Fibroblast of skin of right quadriceps (primary cell): Measurements from ENCODE around the gene RASSF4.

Source experiments
- DNase-seq: peaks from one replicate; pipeline ENCODE4 v3.0.0-alpha.2; 2013

Gene RASSF4

DNA sequence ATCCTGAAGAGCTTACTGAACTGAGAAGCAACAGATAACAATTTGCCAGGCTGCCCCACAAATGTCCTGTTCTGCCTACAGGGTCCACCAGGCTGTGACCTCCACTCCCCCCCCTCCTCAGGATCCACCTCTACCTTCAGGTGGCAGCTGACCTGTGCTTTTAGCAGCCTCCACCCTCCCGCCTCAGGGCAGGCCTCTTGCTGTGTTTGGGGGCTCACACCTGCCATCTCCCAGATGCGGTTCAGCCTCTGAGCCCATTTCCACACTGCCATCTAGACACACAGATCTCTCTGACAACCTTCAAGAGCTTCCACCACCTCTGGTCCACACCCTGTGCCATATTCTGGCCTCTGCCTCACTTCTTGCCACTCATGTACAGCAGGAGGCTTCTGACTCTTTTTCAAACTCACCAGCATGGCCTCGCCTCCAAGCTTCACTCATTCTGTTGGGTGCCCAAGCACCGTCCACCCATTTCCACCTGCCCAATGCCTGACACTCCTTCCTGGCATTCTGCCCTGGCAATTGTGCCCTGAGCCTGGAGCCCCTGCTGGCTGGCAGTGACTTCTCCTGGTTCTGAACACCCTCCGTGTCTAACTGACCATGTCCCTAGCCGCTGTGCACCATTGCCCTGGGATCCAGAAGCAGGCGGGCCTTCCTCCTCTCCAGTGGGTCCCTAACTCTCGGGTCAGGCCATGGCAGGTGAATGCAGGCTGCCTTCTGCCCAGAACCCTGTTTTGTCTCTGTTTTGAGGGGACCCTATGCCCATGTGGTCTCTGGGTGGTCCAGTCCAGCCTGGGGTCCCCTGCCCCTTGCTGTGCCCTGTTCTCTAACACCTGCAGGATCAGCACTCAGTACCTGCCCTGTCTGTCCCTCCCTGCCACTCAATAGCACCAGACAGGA lies 30.0 kb upstream of the RASSF4 start:
- DNase-seq: no peak

DNA sequence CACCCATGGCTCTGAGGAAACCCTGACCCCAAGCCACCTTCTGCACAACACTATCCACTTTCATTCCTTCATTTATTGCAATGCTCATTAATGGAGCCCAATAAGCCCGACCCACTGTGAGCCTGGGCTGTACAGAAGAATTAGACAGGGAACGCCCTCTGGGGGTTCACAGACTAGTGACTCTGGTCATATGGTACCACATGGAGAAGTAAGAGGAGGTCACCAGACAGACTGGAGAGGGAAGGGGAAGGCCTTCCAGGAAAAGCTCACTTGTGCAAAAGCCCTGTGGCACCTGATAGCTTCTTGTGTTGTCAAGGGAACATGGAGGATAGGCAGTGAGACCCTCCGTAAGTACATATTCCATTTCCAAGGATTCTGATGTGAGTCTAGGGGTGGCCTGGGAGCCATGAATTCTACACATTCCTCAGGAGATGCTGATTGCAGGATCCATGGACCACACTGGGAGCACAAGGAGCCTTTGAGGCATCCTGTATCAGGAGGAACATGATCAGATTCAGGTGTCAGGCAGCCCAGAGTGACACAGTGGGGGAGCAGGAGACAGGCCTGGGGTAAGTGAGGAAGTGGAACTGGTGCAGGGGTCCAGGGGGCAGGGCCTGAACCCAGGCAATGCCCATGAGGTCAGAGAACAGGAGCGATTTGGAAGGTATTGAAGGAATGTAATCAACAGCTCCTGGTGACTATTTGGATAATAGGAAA lies 28.5 kb upstream of the RASSF4 start:
- no peak for DNase-seq

DNA sequence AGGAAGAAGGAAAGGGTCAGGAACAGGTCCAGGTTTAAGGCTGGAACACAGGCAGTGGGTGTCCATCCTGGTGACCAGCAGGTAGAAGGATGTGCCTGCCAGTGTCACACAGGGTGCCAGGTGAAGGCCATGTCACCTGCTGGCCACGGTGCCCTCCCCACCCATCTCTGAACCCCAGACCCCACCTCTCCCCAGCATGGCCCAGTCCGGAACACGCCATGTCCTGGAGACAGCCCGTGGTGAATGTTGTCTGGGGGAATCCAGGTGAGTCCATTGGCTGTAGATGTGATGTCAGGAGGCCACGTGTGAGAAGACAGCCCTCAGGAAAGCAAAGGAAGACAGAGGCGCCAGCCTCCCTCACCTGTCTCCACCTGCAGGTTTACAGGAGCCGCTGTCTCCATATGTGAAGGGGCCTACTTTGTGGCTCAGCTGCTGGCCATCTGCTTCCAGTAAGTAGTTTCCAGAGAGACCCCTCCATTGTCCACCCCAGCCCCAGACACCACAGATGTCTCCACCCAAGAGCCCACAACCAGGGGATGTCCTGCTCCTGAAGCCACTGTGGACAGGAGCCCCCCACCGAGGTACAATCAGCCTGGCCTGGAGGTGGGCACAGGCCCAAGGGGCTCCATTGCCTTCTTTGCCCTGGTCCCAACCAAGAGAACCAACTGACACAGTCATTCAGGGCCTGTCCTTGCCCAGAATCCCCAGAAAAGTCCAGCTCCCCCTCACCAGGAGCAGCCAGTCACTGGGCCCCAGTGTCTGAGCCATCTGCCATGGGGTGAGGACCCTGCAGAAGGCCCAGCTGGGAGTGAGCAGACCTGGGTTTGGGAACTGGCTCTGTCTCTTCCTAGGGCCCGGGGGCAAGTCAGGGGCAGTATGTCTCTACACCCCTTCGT lies 27.7 kb upstream of the RASSF4 start:
- DNase-seq: no peak

DNA sequence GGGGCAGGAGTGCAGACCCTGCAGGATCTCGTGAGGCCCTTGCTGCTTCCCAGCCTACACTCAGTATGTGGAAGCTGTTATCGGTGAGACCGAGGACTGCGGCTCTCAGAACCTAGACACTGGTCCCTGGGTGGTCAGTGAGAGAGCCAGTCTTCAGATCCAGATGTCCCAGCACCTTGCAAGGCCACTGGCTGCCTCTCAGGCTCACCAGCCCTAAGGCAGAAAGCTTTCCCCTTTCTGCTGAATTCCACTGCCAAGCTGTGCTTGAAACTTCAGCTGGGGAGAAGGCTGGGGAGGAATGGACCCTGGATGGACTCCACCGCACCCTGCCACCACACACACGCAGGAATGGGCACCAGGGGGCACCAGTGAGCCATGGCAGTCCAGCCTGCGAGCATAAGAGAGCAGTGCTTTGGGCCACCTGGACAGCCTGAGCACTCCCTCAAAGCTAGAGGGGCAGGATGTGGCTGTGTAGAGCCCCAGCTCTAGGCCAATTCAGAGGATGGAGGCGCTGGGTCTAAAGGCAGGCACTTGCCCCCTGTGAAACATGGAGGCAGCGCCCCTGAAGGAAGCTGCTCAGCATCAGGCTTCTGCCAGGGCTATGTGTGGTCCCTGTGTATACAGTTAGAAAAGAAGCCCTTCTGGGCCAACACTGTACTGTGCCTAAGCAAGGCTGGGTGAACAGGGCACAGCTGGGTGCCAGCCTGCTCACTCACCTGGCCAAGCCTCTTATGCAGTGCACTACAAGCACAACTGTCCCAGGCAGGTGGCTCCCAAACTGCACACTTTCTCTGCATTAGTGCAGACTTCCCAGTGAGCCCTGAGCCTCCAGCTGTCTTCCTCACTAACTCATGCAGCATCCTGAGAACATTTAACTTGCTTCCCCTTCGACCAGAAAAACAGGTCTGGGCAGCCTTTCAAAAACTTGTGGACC lies 26.8 kb upstream of the RASSF4 start:
- DNase-seq: peak; percentile 66

DNA sequence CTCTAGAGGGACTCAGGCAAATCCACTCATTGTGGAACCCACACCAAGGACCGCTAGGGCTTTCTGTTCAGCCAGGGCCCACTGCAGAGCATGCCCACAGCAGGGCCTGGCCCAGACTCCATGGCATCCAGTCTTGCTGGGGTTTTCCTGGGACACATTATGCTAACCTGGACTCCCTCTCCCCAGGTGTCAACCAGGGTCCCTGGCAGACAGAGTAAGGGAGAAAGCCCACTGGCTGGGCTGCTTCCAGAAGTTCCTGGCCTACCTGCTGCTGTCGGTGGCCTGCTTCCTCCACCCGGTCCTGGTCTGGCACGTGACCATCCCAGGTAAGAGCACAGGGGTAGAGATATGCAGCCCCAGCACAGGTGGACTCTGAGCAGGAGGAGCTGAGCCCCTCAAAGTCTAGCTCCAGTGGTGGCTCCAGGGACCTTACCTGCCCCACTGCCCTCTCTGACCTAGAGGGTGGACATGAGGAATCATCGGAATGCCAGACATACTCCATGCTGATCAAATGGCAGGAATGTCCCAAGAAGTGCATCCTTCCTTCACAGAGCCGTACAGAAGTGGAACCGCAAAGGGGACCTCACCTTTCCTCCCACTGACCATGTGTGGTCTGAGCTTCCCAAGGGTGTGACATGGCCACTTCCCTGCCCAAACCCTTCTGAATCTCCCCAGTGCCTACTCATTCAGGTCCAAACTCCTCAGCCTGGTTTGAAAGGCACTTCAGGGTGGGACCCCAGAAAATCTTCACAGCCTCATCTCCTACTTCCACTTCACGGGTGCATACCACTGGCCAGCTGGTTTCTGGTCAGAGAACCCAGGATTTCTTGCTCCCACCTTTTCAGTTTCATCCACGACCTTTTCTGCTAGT lies 25.9 kb upstream of the RASSF4 start:
- DNase-seq: no peak

DNA sequence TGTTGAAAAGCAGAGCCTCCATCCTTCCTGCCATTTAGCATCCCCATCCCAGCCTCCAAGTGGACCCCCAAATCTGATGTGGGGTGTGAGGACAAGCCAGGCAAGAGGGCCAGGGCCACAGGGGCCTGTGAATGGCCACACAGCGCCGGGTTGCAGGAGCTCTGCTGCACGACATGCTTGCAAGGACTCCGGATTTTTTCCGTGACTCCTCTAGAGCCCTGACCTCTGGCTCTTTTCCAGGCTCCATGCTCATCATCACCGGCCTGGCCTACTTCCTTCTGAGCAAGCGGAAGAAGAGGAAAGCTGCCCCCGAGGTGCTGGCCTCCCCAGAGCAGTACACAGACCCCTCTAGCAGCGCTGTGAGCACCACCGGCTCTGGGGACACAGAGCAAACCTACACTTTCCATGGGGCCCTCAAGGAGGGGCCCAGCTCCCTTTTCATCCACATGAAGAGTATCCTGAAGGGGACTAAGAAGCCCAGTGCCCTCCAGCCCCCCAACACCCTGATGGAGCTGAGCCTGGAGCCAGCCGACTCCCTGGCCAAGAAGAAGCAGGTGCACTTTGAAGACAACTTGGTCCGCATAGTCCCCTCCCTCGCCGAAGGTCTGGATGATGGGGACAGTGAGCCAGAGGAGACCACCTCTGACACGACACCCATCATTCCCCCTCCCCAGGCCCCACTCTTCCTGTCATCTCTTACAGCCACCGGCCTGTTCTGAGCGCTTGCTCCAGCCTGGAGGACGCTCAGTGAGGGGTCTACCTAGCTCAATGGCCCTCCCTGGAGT lies 25.0 kb upstream of the RASSF4 start:
- no peak for DNase-seq

DNA sequence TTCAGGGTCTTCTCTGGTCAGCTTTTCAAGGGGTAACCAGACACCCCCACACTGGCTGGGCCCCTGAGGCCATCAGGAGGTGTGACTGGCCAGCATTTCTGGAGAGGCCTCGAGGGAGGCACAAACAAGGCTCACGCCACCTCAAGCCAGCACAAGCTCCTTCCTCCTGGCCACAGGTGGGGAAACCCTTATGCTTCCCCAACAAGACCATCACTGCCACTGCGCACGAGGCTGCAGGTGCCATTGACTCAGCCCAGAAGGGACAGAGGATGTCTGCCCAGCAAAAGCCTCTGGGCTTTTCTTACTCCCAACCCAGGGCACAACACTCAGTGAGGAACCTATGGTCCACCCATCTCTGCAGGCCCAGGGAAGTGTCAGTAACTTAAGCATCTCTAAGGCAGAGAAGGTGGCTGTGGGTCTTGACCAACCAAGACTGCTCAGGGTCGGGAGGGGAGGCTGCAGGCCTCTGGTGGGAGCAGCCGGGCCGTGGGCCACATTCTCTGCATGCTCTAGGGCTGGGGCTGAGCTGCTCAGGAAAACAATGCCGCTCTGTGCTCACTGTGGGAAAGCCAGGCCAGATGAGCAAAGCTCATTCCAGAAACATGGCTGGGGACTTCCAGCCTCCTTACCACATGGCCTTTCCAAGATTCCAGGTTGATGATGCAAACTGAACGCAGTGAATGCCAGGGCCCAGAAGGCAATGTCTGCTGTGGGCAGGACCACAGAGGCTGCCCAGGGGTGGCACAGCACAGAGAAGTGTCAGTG lies 24.2 kb upstream of the RASSF4 start:
- peak; percentile 68 for DNase-seq

DNA sequence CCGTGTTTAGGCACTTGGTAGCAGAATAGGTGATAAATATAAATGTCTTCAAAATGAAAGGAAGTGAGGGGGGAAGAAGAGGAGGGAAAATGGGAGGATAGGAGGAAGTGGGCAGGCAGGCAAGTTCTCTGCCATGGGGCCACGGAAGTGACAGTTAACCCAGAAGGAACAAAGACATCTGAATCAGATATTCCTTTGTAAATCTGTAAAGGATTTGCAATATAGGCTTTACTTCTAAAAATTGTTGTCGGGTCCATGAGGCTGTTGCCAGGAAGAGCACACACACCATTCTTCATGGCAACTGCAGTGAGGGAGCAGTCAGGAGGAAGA lies 23.7 kb upstream of the RASSF4 start:
- DNase-seq: no peak

DNA sequence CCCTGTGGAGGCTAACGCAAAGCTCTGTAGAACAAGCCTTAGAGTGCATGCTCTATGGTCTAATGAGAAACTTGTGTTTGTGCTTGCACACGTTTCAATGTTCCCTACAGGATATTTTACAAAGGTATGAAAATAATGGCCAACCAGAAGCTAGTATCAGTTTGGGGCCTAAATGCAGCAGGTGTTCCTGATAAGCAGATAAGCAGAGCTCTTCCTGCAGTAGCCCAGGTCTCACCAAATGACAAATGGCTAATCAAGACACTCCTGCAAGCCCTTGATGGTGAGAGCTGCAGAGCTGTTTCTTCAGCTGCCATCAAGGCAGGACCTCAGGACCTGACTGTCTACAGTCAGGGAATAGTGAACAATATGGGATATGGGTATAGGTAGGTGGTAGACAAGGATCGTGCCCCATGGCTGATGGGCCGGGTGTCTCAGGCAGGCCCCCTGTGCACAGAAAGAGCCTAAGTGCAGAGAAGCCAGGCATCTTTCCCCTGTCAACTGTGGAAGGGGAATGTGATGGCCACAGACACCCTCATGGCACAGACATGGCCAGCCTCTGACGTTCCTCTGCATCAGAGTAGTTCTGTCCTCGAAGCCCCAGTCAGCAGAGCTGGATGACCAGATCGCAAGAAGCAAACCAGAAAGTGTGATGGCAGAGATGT lies 23.2 kb upstream of the RASSF4 start:
- DNase-seq: no peak

DNA sequence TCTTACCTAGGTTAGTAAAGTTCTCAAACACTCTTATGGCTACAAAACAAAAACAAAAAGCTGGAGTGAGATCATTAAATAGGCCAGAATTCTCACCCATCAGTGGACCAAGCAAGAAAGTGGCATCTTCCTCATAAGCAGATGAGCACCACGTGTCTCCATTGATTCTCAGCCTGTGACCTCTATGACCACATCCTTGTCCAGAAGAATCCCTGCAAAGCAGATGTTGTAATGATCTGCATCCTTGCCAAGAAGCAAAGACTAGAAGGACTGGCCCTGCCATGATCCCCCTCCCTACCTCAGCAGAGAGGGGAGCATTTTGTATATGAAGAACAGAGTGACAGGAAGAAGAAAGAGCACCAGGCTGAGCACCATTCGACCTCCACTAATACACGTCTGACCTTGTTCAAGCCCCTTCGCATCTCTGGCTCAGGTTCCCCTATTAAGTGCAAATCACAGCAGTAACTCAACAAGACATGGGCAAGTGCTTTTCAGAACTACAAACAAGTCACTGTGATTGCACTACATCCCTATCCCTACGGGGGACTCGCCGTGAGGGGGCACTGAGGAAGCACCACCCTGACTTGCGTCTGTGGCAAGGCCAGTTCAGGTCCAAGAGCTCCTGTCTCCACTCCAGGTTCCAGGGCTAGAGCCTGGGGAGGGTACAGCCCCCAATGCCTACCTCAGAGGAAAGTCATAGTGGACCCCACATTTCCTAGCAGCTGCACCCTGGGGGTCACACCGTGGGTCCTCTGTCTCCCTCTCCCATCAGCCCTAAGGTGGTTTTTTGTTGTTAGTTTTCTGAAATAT lies 22.2 kb upstream of the RASSF4 start:
- DNase-seq: no peak

DNA sequence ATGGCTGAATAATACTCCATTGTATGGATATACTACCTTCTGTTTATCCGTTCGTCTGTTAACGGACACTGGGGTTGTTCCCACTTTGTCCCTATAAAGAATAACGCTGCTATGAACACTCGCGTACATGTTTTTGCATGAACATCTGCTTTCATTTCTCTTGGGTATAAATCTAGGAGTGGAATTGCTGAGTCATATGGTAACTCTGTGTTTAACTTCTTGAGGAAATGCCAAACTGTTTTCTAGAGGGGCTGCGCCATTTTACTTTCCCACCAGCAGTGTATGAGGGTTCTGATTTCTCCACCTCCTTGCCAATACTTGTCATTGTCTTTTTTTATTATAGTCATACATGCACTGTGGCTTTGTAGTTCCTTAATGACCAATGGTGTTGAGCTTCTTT lies 20.6 kb upstream of the RASSF4 start:
- peak; percentile 25 for DNase-seq

DNA sequence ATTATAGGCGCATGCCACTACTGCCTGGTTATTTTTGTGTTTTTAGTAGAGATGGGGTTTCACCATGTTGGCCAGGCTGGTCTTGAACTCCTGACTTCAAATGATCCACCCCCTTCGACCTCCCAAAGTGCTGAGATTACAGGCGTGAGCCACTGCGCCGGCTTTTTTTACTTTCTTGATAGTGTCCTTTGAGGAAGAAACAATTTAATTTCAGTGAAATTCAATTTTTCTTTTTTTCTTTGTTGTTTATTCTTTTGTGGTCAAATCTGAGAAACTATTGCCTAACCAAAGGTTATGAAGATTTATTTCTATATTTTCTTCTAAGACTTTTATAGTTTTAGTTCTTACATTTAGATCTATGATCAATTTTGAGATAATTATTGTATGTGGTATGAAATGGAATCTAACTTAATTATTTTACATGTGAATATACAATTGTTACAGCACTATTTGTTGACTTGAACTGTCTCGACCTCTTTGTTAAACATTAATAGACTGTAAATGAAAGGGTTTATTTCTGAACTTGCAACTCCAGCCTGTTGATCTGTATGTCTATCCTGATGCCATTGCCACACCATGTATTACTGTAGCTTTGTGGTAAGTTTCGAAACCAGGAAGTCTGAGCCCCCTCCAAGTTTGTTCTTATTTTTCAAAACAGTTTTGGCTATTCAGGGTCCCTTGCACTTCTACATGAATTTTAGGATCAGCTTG lies 19.8 kb upstream of the RASSF4 start:
- DNase-seq: no peak

DNA sequence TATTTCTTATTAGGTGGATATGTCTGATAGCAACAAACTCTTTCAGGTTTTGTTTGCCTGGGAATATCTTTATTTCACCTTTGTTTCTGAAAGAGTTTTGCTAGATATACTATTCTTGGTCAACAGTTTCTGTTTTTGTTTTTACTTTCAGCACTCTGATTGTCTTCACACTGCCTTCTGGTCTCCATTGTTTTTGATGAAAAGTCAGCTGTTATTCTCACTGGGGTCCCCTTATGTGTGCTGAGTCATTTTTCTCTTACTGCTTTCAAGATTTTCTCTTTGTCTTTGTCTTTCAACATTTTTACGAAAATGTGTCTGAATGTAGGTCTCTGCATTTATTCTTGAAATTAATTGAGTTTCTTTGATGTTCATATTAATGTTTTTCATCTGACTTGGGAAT lies 15.2 kb upstream of the RASSF4 start:
- DNase-seq: no peak

DNA sequence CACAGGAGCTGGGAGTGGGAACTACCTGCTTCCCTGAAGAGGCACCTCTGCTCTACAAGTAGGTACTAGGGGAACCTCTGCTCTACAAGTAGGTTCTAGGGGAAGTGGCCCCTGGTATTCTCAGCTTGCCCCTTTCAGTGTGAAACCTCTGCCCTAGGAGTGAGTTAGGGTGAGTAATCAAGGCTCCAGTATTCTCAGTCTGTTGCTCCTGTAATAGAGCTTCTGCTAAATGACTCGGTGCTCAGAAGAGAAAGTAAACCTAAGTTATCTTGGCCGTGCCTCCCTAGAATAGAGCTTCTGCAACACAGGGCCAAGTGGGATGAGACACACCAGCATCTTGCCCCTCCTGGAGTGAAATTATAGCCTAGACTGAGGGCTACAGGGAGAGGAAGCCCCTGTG lies 13.4 kb upstream of the RASSF4 start:
- no peak for DNase-seq

DNA sequence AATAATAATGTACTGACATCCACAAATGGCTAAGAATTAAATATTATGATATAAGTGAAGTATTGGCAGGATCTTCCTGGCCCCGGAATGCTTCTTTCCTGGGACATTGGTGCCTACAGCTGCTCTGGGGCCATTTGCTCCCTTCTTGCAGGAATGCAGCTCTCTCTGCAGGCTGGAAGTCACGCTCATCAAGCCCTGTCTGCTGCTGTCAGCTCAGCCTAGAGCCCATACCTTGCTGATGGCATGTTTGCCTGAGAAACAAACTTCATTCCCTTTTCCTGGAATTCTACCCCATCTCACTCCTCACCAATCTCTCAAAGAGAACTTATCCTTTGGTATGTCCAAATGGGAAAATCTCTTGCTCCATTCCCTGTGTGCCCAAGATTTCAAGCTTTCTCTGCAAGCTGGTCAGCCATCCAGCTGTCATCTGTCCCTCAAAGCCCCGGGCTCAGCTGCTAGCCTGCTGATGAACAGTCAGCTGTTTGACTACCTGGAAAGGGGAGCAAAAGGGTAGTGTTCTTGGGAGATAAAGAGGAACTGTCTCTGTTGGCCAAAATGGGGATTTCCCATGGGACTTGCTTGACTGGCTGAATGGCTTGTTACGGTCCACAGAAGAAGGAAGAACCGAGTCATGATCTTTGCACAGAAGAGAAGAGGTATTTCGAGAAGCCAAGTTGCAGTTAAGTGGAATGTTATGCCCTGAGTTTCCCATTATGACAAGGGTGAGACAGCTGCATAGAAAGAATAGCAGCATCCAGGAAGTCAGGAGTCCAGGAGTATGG lies 12.0 kb upstream of the RASSF4 start:
- DNase-seq: no peak

DNA sequence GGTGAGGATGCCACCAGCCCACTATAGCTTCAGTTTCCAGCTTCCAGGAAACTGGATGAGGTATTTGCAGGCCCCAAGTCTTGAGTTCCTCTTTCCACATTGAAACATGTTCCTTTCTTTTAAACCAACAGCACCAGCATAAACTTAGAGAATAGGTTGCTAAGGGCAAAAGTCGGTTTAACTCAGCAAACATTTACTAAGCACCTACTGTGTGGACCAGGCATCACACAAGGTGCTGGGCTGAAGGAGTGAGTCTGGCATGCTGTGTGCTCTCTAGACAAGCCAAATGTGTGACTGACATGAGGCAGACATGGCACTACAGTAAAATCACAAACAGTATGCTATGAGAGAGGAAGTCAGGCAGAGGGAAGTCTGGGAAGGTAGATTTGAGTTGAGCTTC lies 11.0 kb upstream of the RASSF4 start:
- no peak for DNase-seq
